CD4-positive, alpha-beta T cell treated with Interleukin-4 for 1 hour (primary cell): ENCODE results near the gene USHBP1.
A peak's percentile ranks its signal among the peaks of the same experiment; 100 is the strongest.

Experiments used
- DNase-seq, 2 donors: peaks; one replicate each; pipeline ENCODE4 v3.0.0-alpha.2; 2020 to 2022

Gene USHBP1

DNA sequence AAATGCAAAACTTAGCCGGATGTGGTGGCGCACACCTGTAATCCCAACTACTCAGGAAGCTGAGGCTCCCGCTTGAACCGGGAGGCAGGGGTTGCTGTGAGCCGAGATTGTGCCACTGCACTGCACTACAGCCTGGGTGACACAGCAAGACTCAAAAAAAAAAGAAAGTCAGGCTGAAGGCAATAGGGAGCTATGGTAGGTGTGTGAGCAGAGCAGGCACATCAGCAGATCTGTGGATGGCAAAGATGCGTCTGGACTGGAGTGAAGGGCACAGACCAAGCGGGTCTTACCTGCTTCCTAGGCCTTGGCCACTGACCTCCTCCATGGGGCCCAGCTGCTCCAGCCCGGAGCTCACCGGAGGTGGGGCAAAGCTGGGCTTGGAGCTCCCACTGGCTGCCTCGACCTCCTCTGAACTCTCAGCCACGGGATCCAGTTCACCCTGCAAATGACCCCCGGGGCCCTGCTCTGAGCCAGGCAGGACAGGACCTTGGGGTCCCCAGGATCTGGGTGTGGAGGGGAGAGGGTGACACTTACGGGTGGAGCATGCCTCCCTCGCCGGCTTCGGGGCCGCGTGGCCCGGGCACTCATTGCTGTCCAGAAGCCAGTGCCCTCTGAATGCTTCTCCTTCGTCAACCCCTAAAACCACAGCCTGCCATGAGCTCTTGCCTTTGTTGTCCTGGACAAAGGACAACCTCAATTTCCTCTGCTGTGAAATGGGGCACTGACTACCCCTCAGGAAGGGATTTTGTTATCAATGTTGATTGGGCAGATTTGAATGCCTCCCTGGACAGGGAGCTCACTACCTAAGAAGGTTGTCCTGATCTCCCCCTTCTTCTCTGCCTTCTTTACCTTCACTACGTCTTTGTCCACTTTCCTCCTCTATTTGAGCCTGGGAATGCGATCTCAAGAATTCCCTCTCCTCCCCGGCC, 569 bp downstream of the USHBP1 start:
- DNase-seq = no peak

DNA sequence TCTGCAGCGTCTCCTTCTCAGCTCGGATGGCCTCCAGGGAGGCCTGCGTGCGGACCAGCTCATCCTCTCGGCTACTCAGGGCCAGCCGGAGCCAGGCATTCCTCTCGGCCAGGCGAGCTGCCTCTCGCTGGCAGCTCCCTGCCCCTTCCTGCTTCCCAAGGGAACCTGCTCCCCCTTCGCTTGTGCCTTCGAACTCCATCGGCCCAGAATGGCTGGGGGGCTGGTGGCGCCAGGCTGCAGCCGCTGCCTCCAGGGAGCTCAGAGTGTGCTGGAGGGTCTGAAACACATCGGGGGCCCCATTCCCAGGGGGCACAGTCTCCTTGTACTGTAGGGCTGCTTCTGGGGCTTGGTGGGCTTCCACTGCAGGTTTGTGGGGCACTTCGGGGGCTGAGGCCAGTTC, 2.0 kb downstream of the USHBP1 start:
- no peak for DNase-seq

DNA sequence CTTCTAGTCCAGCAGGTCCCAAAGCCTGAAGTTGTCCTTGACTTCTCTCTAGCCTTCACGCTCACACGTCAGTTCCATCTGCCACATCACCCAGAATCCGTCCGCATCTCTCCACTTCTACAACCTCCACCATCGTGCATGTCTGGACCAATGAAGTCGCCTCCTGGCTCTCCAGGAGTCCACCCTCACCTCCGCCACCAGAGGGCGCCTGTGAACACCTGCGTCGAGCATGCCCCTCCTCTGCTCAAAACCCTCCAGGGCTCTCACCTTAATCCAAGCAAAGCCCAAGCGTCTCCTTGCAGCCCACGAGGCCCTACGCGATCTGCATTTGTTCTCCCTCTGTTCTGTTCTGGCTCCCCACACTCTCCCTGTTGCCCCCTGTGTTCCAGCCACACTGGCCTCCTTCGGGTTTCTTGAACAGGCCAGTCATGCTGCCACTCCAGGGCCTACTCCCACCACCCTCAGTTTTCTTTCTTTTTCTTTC, 3.7 kb downstream of the USHBP1 start:
- peak; percentile 89 to 90 for DNase-seq

DNA sequence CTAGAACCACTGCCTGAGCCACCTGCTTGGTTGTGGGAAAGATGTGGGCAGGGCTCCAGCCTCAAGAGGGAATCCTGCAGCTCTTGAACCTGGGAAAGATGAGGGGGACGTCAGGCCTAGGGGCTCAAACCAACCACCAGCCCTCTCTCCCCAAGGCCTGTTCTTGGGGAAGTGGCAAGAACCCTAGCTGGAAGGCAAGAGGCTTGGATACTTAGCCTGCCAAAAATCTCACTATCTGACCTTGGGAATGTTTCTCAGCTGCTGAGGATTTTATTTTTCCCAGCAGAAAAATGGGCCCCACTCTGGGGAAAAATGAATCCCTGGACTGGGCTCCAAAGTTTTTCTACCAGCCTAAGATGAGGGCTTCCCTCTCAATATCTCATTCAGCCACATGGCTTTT, 4.6 kb downstream of the USHBP1 start:
- DNase-seq = no peak

DNA sequence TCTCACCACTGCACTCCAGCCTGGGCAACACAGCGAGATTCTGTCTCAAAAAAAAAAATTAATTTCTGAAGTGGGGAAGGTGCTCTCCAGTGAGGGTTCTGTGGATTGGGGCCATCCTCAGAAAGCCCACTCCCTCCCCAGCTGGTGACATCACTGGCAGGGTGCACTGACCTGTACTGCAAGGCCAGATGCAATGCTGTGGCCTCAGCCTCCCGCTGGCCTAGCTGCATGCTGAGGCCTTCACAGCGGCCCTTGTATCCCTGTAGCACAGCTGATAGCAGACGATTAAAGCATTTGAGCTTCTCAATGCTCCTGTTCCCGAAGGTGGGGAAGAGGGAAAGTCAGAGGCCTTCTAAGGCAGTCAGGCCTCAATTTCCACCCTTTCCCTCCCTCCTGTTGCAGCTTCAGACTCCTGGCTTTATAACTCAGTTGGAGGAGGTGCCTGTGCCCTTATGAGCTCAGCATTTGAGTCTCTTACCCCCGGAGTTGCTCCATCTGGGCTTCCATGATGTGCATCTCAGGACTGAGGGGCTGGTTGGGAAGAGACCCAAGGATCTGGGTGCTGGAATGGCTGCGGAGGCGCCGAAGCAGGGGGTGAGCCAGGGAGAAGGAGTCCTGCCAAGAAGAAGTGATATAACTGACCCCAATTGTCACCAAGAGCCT, 5.3 kb downstream of the USHBP1 start:
- no peak for DNase-seq

DNA sequence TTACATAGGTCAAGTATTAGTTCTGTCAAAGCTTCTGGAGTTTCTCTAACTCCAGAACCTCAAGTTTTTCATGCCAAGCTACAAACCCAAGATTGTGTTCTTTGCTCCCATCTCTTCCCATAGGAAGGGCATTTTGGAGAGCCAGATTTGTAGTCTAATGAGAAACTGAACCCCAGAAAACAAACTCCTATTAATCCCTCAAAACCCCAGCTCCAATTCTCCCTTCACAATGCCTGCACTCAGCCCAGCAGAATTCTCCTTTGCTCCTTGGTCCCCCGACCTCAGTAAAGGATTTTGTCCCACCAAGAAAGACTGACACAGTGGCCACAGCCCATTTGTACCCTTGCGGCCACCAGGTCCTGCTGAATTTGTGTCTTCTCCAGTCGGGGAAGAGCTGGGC, 8.4 kb downstream of the USHBP1 start:
- no peak for DNase-seq

DNA sequence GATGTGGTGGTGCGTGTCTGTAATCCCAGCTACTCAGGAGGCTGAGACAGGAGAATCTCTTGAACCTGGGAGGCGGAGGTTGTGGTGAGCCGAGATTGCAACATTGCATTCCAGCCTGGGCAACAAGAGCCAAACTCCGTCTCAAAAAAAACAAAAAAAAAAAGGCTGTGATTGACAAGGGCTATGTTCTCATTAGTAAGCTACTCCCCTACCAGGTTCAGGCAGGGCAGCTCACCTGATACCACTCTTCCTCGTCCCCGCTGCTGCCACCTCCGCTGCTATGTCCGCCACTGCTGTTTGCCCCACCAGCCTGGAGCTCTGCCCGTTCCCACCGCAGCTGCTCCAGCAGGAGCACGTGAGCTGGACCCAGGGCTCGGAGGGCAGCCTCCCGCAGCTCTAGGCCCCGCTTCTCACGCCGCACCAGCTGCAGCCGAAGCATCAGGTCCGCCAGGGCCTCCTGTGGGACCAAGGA, 9.4 kb downstream of the USHBP1 start:
- no peak for DNase-seq

DNA sequence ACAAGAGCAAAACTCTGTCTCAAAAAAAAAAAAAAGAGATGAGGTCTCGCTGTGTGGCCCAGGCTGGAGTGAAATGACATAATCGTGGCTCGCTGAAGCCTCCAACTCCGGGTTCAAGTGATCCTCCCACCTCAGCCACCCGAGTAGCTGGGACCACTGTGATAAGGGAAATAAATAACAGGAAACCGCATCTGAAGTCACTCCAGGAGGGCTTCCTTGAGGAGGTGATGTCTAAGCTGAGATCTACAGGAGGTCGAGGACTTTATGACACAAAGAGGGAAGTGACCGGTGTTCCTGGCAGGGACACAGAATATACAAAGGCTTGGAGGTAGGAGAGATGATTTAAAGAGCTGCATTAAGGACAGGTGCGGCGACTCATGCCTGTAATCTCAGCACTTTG, 9.9 kb downstream of the USHBP1 start:
- DNase-seq = no peak

DNA sequence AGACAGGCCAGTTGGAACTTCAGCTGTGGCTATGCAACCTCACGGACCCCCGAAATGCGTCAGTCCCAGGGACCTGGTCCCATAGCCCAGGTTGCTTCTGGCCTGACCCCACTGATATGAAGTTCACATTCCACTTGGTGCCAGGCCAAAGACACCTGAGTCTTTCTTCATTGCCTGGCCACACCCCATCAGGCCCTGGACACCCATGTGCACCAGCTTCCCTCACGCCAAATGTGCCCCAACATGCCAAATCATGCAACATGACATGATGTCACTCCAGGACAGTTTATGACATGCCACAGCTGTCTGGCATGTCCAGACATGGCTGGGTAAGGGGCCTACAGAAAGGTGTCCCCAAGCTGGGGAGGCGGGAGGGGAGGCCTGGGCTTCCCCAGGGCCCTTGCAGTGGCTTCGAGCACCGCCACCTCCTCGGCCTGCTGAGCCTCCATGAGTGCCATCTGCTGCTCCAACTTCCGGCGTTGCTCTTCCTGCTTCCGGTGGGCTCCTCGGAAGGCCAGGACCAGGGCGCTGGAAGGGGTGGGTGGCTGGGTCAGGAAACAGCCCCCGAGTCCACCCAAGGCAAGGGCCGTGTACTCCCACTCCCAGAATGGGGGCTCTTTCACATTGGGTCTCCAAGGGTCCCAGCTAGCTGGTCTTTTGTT, 14.5 kb downstream of the USHBP1 start:
- DNase-seq = no peak

DNA sequence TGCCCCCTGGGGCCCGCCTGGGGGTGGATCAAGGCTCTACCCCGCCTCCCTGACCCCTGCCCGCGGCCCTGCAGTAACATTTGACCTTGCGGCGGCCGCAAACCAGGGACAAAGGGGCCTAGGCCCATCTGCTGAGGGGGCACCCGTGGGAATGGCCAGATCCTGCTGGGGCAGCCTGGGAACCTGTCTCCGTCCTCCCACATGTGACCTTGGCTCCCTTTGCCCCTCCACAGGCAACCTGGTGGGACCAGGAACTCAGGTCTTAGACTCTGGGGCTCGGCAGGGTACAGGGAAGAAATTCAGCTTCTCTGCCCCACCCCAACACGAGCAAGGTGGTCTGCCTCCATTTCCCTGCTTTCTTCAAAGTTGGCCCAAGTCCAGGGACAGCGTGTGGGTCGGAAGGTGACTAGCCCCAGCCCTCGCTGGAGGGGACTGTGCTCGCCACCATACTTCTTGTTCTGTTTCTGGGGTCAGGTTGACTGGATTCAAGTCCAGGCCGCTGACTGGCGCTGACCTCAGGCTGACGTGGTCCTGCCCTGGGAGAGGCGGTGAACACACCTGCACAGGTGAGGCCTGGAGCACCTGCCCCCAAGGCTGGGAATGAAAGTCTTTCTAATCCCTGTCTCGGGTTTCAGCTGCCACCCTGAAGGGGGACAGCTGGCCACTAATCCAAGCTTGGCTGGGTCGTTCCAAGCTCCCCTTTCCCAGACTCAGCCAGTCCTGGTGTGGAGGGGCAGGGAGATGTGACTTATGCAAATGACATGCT, 16.4 kb downstream of the USHBP1 start:
- DNase-seq = no peak

DNA sequence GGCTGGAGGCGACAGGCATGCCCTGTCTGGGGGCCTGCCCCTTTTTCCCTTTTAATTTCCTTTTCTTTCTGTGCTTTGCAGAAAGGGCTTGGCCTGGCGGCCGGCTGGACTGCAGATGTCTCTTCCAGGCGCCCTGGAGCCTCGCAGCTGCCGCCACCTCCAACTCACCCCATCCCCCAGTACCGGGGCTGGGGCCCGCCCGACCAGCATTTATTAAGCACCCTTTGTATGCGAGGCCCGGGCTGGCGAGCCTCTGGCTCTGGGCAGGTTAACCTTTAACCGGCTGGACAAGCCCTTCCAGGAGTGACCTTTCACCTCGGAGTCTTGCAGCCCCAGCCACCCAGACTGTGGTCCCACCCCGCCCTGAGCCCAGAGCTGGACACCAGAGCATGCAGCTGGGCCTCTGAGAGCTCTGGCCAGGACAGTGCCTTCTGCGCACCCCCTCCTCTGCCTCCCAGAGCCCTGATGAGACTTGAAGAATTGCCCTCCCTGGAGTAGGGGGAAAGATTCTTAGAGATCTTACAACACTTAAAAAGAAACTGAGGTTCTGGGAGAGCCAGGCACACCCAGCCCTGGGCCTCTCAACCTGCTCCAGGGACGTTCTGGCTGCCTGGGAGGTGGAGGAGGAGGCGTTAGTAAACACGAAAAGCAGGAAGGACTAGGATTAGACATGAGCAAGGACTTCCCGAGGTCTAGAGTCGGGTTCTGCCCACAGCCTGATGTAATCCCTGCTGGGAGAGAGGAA, 17.7 kb downstream of the USHBP1 start:
- DNase-seq = no peak

DNA sequence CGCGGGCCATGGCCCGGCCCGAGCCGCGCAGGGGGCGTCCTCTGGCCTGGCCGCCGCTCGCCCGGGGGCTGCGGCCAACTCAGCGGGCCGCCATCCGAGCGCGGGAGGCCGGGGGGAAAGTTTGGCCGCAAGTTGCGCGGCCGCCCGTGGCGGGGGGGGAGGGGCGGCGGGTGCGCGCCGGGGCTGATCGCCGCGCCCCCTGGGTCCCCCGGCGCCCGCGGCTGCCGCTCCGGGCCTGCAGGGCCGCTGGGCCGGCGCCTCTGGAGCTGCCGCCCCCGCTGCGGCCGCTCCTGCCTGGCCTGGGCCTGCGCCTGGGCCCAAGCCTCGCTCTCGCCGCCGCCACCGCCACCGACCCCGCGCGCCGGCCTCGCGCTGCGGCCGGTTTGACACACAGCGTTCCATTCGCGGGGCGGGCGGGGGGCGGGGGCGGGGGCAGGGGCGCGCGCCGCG, 19.0 kb downstream of the USHBP1 start, which contains the start of gene NR2F6:
Gene NR2F6 (minus strand): TSS at position 385 of the 450 bp plus-strand sequence. CDS start 699 bp downstream, outside the sequence.
- DNase-seq = no peak

DNA sequence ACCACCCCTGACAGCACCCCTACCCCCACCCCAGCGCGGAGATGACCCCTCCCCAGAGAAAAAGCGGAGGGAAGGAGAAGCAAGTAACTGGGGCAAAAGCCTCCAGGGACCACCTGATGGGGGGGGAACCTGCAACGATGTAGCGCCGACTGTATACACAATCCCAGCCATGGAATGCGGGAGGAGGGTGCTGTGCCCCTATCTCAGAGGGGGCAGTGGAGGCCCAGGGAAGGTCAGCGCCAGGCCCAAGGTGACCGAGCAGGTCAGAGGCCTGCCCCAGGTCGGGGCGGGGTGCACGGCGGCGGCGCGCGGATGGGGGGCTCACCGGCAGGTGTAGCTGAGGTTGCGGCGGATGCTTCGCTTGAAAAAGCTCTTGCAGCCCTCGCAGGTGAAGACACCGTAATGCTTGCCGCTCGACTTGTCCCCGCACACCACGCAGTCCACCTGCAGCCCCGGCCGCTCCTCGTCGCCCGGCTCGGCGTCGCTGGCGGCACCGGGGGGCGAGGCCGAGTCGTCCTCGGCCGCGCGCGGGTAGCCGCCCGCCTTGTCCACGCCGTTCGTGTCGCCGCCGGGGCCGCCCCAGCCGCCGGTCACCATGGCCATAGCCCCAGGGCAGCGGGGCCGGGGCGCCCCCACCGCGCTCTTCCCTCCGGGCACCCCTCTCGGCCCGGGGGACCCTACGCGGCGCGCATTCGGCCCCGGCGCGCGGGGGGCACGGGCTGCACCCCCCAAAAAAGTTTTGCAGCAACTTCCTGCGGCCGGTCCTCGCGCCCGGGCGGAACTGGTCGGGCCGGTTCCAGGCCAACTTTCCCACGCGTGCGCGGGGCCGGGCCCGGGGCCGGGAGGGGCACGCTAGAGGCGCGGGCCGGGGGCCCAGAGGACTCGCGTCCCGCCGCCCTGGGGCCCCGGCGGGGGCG, 19.7 kb downstream of the USHBP1 start:
- no peak for DNase-seq

DNA sequence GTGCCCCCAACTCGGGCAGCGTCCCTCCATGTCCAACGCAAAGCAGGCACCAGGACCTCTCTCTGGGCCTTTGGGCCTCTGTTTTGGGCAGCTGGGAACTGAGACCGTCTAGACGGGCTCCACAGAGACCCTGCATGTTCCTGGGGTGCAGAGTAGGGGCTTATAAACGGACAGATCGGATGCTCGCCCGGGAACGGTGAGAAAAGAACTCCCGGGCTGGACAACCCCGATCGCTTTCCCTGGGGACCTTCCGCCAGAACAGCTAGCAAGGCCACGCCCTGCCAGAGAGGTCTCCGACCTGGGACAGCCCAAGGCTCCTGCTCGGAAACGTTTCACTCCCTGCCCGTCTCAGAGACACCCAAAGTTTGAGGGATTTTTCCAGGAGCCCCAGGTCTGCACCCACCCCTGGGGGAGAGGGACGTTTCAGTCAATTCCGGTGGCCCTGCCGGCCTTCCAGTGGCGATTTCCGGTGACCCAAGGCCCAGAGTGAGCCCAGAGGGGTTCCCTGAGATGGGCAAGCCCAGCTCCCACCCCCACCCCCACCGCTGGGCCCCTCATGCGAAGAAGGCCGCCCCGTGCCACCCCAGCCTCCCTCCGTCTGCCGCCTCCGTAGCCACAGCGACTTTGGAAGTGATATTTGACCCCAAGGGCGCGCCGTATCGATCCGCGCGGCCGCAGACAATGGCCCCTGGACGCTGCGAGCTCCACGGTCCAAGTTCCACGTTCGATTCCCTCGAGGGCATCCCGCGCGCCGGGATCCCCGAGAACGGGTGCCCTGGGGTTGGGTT, 20.5 kb downstream of the USHBP1 start:
- no peak for DNase-seq

DNA sequence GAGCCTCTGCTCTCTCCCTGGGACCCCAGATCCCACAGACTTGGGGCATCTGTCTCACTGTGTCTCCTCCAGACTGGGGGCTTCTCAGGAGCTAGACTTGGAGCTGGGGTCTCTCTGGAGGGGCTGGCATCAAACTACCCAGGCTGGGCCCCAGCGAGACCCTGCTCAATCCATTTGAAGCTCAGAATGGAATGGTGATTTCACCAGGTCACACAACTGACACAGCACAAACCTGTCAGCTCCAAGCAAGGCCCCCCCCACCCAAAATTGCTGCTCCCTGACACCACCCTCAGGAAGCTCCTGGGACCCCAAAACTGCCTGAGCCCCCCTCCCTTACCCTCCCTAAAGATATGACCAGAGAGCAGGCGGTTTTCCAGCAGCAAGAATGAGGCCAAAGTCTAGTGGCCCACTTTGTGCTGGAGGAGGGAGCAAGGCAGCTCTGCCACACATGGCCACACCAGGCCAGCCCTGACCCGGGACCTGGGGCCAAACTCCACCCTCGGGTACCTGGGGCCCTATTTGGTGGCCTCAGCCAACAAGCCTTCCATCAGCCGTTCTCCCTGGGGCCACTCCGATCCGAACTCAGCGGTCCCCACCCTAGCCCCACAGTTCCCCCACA, 21.2 kb downstream of the USHBP1 start:
- no peak for DNase-seq

DNA sequence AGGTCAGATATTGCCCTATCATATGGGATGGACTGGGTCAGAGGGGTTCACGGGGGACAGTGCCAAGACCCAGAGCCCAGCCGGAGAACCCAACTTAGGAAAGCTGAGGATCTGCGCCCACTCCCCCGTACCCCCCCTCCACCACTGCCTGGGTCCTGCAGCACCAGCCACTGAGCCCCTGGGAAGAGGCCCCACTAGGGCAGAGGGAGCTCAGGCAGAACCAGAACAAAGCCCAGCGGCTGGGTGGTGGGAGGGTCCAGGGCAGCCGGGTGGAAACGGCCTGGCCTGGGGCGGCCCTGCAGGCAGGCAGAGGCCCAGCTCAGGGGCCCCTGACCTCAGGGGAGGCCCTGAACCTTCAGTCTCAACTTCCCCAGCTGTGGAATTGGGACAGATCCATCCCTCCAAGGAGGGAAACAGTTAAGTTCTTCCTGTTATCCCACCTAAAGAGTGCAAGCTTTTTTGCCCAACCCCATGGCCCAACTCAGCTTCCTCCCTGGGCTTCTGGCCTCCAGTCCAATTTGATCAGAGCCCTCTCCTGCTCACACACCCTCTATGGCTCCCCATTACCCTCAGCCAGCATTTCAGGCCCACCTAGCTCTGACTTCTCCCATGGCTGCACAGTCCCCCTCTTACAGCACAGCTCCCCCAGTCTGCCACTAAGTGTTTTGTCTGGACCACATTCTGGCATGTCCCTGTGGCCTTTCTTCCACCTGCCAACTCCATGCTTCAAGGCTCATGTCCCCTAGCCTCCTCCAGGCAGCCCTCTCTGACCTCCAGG, 21.9 kb downstream of the USHBP1 start:
- DNase-seq = no peak

DNA sequence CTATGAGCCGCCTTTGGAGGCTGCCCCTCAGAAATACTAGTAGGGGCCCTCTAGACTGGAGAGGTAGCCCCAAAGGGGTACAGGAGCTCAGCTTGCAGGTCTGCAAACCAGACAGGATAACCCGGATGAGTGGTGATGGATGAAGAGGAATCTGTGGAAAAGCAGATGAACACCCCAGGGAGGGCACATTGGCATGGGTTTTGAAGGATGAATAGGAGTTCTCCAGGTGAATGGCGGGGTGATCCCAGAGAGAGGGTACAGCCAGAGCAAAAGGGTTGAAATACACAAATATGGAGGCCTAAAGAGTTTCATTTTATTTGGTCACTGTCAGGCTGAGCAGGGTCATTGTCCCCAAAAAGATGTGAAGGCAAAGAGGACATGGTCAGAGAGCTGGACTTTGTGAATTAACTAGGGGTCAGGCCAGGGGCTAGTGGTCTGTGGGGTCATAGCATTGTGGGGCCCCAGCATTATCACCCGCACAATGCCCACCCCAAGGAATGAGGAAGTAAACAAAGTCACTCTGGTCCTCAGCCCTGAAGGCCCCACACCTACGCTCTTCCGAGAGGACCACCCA, 23.6 kb downstream of the USHBP1 start:
- no peak for DNase-seq
